HG03460 (cell line): ENCODE data around the gene TAPBP.
"Not testable (repeated sequence)": the region's sequence is repeated elsewhere in the genome, so short reads cannot be mapped to it uniquely, and the experiment has no call there.

Experiments
- ATAC-seq: cut with Tn5 transposase; IDR thresholded peaks from one replicate; pipeline ENCODE4 v1.9.1; 2021; ENCODE audit not compliant: unreplicated experiment

The TAPBP gene

DNA sequence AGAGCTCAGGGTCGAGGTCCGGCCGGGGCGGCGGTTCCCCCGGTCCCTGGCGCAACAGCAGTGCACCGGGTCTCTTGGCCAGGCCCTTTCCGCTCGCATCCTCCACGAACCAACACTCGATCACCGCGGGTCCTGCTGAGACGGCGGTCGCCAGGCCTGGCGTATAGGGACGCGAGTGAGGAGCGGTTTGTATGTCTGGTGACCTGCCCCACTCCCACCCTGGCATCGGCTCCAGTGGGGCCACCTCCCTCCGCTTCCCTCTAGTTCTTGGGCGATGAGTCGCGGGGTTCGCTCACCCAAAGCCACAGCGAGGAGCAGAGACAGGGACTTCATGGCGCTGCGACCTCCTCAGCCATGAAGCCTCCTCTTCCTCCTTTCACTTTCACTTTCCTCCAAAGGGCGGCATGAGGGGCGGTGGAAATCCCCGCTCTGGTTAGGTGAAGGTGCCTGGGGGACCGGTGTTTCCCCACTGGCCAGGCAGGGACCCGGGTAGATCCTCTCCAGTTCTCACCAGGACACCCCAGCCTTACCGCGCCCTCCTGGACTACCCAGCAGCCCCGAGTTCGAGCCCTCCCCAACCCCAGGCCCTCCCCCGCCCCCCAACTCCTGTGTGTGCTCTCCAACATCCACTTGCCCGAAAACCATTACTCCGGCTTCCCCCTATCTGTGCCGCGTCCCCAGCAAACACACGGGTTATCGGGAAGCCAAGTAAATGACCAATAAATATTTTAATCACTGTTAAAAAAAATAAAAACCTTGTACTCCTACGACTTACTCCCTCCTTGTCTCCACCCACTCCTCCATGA is at the start of gene TAPBP:
Gene TAPBP (minus strand): TSS at position 370 of the 806 bp plus-strand sequence. CDS start 37 bp downstream, at position 333.
- no peak for ATAC-seq

GRCh38 chr6:33363486-33363885 is 49.6 kb upstream of the TAPBP start:
- ATAC-seq, result not testable (repeated sequence)

DNA sequence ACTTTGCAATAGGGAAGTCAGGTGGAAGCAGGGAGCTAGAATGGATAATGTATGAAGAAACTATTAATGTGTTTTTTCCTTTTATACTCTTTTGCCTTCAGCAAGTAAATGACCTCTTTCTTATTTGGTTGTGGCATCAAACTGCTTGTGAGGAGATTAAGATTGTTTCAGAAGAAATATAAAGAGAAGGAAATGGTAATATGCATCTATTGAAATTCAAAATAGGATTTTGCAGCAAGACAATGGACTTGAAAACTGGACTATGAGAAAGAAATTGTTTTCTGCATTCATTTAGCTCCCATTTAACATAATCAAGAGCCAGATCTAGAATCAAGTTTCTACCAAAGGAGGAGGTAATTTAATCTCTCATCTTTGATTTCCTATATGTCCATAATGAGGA is 45.5 kb upstream of the TAPBP start:
- no peak for ATAC-seq

DNA sequence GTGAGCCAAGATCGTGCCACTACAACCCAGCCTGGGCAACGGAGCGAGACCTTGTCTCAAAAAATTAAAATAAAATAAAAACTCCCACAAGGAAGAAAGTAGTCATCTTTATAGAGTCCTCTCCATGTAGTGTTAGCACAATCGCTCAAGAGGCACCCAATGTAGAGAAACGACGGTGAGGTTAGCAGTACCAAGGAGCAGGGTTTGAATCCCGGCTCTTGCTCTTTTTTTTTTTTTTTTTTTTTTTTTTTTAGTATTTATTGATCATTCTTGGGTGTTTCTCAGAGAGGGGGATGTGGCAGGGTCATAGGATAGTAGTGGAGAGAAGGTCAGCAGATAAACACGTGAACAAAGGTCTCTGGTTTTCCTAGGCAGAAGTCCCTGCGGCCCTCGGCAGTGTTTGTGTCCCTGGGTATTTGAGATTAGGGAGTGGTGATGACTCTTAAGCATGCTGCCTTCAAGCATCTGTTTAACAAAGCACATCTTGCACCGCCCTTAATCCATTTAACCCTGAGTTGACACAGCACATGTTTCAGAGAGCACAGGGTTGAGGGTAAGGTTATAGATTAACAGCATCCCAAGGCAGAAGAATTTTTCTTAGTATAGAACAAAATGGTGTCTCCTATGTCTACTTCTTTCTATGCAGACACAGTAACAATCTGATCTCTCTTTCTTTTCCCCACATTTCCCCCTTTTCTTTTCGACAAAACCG is 43.4 kb upstream of the TAPBP start:
- not testable (repeated sequence) for ATAC-seq

DNA sequence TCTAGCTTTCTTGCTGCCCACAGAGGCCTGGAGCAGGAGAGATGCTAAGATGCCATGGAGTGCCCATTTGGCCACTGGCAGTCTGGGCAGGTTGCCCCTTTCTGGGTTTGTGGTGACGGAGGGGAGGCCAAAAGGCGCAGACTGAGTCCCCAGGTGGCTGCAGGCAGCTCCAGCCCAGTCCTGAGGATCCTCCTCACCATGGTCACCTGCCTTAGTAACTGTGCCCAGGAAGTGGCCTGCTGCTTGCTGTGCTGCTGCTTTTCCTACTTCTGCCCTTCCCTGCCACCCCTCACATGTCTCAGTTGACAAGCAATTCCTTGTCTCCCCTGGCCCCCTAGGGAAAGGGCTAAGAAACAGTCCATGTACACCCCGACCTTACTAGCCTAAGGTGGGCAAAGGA is 42.4 kb upstream of the TAPBP start:
- ATAC-seq, result no peak

DNA sequence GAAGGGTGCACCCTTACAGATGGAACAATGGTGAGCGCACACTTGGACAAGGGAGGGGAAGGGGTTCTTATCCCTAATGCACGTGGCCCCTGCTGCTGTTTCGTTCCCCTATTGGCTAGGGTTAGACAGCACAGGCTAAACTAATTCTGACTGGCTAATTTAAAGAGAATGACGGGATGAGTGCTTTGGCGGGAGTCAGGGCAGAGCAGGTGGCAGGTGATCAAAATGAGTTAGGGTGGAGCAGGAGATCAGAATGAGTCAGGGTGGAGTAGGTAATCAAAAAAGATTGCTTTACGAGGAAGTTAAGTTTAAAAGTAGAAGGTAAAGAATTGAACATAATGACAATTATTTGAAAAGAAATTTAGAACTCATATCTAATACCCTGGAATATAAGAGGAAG is 42.0 kb upstream of the TAPBP start:
- ATAC-seq, result not testable (repeated sequence)

GRCh38 chr6:33347816-33348215 is 33.9 kb upstream of the TAPBP start:
- ATAC-seq, result no peak

DNA sequence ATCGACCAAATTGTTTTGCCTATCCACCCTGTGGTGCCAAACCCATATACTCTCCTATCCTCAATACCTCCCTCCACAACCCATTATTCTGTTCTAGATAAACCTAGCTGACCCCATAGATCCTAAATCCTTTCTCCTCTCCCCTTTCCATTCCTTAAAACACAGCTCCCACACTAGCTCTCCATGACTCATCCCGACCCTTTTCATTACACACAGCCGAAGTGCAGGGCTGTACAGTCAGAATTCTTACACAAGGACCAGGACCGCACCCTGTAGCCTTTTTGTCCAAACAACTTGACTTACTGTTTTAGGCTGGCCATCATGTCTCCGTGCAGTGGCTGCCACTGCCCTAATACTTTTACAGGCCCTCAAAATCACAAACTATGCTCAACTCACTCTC is 33.1 kb upstream of the TAPBP start:
- not testable (repeated sequence) for ATAC-seq

GRCh38 chr6:33344701-33345697 is 31.1 kb upstream of the TAPBP start:
- no peak for ATAC-seq

DNA sequence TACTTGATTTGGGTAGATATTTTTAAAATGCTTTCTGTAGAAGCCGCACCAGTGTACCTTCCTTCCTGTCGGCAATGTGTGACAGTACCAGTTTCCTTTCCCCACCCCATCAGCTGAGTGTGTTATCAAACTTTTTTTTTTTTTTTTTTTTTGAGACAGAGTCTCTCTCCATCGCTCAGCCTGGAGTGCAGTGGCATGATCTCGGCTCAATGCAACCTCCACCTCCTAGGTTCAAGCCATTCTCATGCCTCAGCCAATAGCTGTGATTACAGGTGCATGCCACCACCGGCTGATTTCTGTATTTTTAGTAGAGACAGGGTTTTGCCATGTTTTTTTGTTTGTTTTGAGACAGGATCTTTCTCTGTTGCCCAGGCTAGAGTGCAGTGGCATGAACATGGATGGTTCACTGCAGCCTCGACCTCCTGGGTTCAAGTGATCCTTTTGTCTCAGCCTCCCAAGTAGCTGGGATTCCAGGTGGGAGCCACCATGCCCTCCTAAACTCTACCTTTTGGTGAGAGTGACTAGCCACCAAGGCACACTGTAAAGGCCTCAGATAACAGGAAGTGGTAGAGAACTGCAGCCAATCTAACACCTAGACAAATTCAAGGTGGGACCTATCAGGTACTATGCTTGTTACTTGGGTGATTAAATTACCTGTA is 30.2 kb upstream of the TAPBP start:
- peak; percentile 71 for ATAC-seq

- not testable (repeated sequence) for ATAC-seq
Measured at GRCh38 chr6:33343606-33343952, 29.7 kb upstream of the TAPBP start.

DNA sequence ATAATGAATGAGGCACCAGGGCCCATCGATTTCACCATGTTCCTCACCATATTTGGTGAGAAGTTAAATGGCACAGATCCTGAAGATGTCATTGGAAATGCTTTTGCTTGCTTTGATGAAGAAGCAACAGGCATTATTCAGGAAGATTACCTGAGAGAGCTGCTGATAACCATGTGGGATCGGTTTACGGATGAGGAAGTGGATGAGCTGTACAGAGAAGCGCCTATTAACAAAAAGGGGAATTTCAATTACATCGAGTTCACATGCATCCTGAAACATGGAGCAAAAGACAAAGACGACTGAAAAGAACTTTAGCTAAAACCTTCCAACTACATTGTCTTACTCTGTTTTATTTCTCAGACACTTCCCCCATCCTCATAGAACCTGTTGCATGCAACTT is 25.3 kb upstream of the TAPBP start:
- ATAC-seq, result no peak

DNA sequence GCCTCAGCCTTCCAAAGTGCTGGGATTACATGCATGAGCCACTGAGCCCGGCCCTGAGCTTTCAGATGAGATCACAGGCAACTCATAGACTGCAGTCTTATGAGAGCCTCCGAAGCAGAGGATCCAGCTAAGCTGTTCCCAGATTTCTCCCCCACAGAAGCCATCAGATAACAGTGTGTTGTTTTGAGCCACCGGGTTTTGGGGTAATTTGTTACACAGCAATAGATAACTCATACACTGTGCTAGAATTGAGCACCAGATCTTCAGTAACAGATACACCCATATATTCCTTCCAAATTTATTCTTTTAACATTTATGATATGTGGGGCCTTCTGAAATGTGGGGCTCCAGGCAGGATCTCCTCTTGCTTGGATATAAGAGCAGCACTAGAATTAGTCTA is 22.6 kb upstream of the TAPBP start:
- no peak for ATAC-seq

DNA sequence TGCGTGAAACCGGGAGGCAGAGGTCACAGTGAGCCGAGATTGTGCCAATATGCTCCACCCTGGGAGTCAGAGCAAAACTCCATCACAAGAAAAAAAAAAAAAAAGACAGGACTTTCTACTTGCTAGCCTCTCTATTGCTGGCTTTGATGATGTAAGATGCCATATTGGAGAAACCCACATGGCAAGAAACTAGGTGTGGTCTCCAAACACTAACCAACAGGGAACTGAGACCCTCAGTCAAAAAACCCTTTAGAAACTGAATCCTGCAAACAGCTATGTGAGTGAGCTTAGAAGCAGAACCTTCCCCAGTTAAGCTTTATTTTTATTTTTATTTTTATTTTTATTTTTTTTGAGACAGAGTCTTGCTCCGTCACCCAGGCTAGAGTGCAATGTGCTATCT is 22.0 kb upstream of the TAPBP start:
- ATAC-seq, result no peak

- no peak for ATAC-seq
Measured at GRCh38 chr6:33333666-33334065, 19.8 kb upstream of the TAPBP start.

DNA sequence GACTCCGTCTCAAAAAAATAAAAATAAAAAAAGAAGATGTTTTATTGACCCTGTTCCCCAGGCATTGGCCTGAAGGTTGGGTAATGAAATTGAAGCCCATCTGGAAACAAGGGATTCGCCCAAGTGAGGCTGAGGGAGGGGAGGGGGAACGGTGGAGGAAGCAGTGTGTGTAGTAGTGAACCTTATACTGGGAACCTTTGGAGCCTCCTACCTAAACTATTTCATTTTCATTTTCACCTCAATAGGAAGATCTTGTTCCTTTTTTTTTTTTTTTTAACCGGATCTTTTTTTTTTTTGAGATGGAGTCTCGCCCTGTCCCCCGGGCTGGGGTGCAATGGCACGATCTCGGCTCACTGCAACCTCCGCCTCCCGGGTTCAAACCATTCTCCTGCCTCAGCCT is 16.9 kb upstream of the TAPBP start:
- ATAC-seq, result no peak

GRCh38 chr6:33329058-33329457 is 15.2 kb upstream of the TAPBP start:
- ATAC-seq, result no peak

DNA sequence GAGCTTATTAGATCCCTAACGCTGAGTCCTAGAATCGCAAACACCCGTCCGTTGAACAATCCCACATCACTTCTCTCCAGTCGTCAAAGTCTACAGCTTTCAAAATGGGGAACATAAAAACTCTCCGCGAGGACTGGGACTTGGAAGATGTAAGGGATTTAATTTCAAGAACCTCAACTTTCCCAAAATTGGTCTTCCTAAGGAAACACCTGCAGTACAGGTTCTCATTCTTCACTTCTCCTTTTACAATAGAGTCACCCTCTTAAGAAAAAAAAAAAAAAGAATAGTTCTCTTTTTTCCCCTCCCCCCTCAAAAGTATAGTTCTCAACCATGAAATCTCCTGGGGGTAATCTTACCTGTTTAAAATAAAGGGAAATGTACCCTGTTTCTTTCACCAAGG is 10.2 kb upstream of the TAPBP start:
- ATAC-seq, result no peak

DNA sequence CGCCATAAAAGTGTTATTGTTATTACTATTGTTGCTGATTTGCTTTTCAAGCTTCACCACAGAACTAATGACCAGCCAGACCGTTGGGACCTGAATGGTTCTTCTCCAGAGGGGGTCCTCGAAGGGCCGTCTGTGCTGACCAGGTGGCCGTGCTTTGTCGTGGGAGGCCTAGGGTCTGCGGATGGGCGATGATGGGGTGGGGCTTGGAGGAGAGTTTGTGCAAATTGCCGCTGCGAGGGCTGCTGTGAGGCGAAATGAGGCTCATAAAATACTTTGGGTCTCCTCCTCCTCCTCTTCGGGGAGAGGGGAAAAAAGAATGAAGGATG is 9.7 kb upstream of the TAPBP start:
- peak; percentile 19 for ATAC-seq

DNA sequence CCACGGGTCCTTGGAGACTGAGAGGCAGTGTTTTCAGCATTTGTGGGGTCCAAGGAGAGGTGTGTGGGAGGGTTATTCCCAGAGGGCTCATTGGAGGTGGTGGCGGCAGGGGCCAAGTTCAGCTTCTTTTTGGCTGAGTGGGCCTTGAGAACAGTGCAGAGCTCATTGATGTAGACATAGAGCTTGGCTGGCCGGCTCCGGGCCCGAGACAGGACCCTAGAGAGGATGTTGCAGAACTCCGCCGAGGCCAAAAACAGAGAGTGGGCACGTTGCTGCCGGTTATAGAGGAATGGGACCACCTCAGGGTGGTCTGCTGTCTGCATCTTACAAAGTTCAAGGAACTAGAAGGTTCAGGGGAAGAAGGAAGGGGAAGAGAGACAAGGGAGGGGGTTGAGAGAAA is 7.3 kb upstream of the TAPBP start:
- no peak for ATAC-seq
